Stimulated activated naive CD4-positive, alpha-beta T cell (primary cell): ENCODE data around the gene GDI2.
"Not testable (repeated sequence)": the region's sequence is repeated elsewhere in the genome, so short reads cannot be mapped to it uniquely, and the experiment has no call there.

Source experiments
- DNase-seq, 6 experiments: peaks; one replicate each; lab custom pipeline; 2025; lab: John Stamatoyannopoulos, UW

GDI2 gene

DNA sequence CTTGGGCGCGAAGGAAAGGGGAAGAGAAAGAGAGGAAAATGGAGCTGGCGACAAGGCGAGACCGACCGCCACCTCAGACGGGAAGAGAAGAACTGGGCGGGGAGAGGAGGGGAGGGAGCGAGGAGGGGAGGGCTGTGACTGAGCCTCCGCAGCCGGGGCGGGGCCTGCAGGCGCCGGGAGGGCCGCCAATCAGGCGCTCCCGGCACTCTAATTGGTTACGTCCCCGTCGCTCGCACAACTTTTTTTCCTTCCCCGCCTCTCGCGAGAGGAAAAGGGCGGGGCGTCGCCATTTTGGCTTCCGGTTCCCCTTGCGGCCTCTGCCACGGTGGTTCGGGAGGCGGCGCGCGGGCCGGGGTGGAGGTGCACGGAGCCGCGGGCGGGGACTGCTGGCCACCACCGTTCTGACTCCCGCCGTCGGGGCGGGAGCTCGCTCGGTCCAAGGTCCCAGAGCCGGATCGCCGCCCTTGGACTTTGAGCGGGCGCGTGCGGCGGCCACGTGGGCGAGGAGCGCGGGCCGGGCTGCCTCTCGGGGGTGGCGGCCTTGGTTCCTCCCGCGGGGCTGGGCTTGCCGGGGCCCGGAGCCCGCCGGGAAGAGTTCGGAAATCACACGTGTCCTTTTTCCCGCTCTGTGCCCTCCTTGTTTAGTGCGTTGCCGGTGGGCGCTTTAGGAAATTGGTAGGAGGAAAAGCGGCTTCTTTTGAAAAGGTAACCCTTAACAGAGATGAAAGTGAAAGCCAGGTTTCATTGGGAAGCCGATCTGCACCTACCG, at the start of gene GDI2:
TSS of gene GDI2 (minus strand) at position 94 of the 769 bp plus-strand sequence. CDS start 176 bp downstream, outside the sequence.
- peak; percentile 93 to 97 (median 95) for DNase-seq

DNA sequence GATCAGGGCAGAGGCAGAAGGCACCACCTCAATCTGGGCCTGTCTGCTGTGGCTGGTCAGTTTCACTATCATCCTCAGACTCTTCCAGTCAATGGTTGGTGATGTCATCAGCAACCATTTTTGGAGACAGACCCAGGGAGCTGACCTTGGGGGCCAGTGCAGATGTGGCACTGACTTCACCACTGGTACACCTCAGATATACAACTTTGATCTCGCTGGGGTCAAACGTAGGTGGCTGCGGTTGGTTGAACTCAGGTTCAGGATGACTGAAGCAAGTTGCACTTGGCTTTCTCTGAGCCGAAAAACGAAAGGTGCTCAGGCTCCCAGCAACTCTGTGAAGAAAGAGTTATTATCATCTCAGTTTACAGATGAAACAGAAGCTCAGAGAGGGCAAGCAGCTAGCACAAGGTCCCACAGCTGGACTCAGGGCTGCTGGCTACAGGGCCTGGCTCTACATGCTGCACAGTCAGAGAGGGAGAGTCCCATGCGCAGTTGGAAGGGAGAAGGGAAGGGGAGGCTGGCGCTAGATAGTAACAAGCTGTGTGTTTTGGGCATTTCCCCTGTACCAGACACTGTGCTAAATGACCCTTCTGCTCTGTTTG, 49.2 kb upstream of the GDI2 start:
- DNase-seq = no peak

DNA sequence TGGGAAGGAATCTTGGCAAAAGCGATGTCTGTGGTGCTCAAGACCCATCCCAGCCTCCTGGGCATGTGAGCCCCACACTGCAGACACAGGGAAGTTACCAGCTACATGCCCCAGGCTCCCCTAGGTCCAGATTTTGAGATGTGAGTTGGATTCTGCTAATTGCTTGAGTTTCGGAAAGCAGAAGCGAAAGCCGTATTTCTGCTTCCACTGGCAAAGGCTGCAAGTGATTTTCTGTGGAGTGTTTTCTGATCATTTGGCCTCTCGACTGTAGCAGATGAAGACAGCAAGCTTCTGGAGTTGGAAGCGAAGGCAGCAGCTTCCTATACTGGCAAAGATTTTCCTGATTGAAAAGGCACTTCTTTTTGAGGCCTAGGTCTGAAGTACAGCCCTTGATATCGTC, 46.8 kb upstream of the GDI2 start:
- no peak for DNase-seq

DNA sequence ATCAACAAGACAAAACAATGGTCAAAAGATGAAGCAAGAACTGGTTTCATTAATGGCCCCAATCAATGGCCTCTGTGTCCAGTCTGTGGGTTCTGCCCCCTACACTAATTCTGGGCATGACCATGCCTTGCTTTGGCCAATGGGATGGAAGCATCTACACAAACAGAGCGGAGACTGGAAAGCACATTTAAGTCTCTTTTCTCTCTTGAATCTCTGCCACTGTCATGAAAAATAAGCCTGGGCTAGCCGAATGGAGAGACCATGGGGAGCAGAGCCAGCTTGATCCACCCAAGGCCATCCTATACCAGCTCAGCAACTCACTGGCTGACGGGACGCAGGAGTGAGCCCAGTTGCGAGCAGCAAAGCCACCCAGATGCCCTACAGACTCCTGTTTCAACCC, 45.6 kb upstream of the GDI2 start:
- DNase-seq = no peak

DNA sequence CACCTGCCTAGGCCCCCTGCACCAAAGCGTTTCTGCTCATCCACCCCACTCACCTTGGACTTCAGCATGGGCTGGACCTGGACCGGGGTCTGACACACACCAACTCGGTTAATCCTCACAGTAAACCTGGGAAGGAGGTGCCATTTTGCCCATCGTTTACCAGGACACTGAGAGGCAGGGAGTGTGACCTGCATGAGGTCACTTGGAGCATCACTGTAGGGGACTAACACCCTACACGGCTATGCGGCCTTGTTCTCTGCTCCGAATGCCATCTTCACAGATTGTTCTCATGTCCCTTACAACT, 43.4 kb upstream of the GDI2 start:
- DNase-seq = no peak

DNA sequence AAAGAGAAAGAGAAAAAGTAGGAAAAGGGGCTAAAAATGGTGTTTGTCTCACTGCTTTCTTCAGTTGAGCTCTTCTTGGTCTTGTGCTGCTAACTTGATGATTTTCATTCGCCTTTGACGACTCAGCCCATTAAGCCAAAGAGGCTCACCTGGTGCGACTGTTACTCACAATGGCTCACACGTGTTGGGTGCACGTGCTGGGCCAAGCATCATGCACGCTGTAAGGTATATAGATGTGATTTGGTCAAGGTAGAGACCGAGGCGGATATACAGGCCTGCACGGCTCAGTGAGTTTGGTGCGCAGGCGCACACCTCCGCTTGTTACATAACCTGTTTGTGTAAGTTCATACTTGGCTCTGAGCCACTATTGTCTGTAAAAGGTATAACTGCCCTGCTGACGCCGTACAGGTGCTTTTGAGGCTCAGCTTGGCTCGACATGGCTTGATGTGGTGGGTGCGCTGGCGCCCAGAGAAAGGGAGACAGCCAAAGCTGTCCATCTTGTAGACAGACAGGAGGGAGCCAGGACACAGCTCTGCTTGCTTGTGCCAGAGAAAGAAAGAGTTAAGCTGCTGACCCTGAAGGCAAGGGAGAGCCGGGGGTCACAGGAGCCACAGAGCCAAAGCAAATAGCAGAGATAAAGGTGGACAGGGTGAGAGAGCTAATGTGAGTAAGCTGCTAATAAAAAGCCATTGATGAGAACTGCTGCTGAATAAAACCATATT, 42.9 kb upstream of the GDI2 start:
- DNase-seq = no peak

DNA sequence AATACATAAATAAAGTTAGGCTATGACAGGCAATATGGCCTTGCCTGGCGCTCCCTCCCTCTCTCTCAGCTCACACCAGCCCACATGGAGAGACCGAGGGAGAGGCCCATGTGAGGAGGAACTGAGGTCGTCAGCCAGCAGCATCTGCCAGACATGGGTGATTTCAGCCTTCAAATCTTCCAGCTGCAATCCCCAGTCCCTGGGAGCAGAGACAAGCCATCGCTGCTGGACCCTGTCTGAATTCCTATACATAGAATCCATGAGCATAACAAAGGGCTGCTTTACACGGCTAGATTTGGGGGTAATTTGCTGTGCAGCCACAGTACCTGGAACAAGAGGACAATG, 40.9 kb upstream of the GDI2 start:
- no peak for DNase-seq

DNA sequence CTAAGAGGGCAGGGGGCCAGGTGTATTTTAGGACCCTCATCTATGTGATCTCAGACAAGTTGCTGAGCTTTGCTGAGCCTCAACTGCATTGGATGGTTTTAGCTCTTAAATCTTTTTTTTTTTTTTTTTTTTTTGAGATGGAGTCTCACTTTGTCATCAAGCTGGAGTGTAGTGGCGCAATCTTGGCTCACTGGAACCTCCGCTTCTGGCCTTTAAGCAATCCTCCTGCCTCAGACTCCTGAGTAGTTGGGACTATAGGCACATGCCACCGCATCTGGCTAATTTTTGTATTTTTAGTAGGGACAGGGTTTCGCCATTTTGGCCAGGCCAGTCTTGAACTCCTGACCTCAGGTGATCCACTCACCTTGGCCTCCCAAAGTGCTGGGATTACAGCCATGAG, 33.4 kb upstream of the GDI2 start:
- DNase-seq = not testable (repeated sequence)

DNA sequence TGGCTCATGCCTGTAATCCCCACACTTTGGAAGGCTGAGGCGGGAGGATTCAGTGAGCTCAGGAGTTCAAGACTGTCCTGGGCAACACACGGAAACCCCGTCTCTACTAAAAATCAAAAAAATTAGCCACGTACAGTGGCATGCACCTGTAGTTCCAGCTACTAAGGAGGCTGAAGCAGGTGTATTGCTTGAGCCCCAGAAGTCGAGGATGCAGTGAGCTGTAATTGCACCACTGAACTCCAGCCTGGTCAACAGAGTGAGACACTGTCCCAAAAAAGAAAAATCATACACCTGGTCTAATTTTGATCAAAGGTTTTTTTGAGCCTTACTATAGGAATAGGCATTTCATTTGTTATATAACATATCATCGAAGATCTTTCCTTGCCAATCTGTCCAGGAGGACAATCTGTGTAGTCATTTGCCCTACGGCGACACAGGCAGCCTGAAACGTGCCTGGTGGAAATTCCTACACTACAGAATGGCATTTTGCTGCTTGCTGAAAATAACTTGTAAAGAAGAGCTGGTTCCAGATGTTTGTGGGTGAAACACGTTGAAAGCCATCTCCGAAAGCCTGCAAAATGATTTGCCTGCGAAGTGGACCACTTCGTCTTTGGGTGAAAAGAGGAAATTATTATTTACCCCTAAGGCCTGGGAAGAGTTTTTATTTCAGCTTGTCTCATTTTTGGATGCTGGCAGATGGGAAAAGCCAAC, 31.3 kb upstream of the GDI2 start:
- no peak for DNase-seq

DNA sequence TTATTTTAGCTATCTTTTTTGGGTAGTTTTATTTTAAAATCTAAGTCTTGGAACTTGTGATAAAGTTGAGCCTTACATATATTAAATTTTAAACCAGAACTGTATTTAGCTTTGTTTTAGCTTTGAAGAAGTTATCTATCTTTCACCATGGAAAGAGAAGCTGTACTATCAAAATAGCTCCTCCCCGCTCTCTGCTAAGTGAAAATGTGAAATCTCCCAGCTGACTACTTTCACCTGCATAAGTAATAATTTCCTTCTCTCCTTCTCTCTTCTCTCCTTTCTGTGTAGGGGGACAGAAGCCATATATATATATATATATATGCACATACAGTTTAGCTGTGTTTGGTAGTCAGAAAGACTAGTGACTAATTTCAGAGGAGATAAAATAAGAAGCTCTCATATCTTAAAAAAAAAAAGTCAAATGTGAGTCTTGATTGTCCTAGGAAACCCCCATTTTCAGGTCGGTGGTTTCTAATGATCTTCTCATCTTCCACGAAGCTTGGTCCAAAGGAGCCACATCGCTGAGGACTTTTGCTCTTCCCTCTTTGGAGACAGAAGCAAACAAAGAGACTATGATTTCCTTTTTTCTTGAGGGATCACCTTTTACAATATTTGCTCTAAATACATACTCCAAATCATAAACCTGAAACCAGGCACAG, 30.6 kb upstream of the GDI2 start:
- no peak for DNase-seq

DNA sequence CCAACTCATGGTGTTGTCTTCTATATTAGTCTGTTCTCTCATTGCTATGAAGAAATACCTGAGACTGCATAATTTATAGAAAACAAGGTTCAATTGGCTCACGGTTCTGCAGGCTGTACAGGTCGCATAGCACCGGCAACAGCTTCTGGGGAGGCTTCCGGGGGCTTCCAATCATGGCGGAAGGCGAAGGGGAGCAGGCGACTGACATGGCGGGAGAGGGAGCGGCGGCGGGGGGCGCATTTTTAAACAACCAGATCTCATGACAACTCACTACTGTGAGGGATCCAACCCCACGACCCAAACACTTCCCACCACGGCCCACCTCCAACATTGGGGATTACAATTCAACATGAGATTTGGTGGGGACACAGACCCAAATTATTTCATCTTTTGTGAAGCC, 28.7 kb upstream of the GDI2 start:
- DNase-seq = no peak

DNA sequence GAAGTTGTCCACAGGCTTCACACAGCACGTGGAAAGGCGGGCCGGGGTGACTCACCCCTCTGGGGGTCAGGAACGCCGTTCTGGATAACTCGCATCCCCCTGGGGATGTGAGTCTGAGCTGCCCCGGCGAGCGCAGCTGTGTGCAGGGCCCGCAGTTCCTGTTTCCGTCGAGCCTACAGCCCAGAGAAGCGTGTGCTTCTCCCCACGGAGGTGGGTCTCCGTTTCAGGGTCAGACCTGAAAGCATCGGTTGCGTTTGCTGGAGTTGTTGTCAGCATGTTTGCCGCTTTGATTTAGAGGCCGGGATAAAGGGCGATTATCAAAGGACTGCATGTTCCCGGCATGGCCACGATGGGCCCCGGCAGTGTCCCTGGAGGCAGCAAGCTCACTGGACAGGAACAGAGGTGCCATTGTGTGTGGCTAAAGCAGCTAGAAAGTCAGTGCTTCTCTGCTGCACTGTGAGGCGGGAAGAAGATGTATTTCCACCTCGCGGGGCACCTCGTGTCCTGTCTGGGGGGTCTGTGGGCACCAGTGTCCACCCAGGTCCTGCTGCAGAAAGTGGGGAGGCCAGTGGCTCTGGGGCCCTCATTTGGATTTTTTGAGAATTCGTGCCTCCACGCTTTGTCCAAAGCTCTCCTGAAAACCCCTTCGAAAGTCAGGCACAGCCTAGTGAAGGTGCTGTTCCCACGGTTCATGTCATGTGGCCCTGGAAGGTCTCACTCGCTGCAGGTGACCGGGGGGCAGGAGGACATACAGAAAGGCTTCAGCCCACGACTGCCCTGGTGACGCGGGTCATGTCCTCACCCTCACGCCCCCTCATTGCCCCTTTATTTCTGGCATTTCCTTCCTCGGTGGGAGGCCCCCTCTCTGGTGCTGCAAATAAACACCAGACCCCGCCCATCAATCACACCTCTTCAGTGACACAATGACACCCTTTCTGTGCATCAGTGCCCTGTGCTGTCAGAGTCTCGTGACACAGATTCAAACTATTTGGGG, 27.4 kb upstream of the GDI2 start:
- DNase-seq = no peak

DNA sequence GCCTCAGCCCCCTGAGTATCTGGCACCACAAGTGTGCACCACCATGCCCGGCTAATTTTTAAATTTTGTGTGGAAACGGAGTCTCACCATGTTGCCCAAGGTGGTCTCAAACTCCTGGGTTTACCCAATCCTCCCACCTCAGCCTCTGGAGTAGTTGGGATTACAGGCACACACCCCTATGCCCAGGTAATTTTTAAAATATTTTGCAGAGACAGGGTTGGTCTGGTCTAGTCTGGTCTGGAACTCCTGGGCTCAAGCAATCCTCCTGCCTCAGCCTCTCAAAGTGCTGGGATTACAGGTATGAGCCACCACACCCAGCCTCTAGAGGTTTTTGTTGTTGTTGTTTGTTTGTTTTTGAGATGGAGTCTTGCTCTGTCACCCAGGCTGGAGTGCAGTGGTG, 22.9 kb upstream of the GDI2 start:
- not testable (repeated sequence) for DNase-seq

DNA sequence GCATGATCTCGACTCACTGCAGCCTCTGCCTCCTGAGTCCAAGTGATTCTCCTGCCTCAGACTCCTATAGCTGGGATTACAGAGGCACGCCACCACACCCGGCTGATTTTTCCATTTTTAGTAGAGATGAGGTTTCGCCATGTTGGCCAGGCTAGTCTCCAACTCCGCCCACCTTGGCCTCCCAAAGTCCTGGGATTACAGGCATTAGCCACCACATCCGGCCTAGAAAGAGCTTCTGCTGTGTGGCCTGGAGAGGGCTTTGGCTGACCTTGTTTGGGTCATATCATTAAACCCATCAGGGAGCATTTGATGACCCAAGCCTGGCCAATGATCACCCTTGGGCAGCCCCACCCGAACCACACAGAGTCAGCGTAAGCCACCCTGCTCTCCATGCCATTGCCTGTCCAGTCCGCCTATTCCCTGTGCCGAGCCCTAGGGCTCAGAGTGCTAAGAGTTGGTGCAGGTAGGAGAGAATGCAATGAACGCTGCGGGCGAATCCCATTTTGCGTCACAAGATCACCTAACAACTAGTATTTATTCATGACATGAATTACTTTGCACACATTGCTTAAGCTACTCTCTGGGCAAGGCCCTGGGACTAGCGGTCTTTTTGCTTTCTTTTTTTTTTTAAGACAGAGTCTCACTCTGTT, 22.3 kb upstream of the GDI2 start:
- no peak for DNase-seq

DNA sequence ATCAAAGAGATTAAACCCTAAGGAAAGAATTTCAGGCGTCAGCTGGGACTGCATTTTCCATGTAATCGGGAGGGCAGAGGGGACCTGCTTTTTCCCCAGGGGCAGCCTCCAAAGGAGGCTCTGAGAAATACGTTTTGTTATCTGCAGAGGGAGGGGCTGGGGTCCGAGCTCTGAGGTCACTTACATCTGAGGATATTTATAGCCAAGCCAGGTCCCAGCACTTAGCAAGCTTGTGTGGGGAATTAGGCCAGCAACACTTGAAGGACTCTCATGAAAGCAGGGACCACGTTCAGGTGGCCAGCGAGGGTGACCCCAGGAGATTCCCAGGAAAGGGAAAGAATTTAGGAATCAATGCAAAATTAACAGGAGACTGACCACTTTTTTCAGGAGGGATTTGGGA, 20.6 kb upstream of the GDI2 start:
- DNase-seq = no peak

DNA sequence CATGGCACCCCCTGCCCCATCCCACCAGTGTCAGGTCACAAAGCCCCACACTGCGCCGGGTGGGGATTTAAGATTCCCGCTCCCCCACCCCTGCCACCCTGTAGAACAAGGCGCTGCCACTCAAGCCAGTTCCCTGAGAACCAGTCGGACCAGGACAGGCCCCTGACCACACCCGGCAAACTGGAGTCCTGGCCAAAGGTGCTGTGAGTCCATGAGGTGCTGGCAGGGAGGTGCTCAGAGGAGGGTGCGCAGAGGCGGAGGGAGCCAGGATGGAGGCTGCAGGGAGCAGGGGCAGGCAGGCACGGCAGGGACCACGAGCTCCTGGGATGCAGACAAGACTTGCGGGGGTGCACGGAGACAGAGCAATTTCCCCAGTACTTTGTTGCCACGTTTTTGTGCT, 19.7 kb upstream of the GDI2 start:
- no peak for DNase-seq

DNA sequence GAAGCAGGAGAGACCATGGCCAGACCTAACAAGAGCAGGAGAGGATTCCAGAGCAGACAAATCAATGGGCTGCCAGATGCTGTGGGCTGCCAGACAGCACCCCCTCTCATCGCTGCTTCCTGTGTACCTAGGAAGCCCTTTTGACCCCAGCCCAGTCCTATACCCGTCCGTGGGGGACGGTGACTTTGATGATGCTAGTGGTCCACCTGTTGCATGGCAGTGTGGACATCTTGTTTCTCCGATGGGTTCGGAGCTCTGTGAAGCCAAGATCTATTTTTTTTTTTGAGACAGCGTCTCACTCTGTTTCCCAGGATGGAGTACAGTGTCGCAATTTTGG, 18.2 kb upstream of the GDI2 start:
- DNase-seq = no peak

DNA sequence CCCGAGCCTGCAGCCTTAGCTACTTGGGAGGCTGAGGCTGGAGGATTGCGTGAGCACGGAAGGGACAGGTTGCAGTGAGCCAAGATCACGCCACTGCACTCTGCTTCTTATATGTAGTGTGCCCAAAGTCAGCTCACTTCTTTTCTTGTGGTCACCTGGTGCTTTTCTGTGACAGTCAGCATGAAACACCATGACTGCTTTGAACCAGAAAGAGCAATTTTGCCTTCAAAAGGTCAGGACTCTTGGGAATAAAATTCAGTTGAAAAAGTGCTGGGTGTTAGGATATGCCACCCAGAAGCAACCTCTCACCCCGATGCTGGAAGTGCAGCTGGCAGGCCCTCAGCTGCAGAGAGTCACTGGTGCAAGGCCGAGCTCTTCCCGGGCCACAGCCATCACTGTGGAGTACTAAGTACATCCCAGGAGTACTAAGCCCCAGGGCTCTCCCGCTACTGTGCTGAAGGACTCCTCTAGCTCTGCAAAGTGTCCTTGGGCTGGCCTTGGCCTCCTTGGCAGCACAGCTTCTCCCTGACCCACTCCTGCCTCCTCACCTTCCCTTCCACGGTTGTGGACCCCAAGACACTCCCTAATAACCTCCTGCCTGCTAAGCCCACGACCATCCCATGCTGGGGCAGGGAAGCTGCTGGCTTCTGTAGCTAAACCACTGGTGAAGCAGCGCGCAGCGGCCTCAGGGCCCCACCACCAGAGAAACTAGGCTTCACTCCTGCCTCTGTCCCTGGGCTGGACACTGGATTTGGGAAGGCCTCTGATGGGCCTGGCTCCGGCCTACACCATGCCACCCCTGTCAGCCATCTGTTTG, 17.6 kb upstream of the GDI2 start:
- no peak for DNase-seq

DNA sequence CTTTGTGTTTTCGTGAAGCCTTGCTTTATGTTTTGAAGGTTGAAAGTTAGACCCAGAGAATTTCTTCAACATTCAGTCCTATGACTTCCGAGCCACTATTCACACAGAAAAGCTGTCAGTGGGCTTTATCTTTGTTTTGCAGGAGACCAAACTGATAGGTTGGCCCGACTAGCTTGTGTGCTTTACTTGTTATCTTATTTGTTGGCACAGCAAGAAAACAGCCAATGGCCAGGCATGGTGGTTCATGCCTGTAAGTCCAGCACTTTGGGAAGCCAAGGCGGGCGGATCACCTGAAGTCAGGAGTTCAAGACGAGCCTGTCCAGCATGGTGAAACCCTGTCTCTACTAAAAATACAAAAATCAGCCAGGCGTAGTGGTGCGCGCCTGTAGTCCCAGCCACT, 16.0 kb upstream of the GDI2 start:
- DNase-seq = no peak

DNA sequence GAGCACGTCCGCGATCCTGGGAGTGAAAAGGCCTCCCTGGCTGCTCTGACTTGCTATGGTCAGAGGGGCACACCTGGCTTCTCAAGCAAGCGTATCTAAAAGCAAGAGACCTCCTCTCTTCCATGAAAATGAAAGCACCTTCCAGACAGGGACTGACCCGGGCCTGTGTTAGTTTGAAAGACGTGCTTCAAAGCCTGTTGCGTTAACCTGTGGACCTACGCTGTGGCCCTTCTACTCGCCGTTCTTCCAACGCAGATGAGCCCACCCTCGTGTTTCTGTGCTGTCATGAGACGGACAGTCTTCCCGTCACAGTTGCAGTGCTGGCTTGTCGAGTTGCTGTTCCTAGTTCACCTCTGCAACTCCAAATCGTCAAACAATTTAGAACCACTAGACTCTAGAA, 15.5 kb upstream of the GDI2 start:
- no peak for DNase-seq
